ENCODE results near the gene HNRNPA1.
"Not testable (repeated sequence)": the region's sequence is repeated elsewhere in the genome, so short reads cannot be mapped to it uniquely, and the experiment has no call there.

The HNRNPA1 gene

GRCh38 chr12:54280468-54281260, at the start of gene HNRNPA1:
HNRNPA1 (plus strand) TSS chr12:54280726; CDS start chr12:54280808, 82 bp downstream.
- peak; percentile 86 for ATAC-seq
- TF ChIP-seq ZFP3 (CRISPR knock-in tag; IDR thresholded peaks at IDR 0.05), result no peak
- no peak for TF ChIP-seq CSRNP3 (CRISPR knock-in tag; IDR thresholded peaks at IDR 0.05)
- TF ChIP-seq ZC3H10 (CRISPR knock-in tag; IDR thresholded peaks at IDR 0.05), result no peak
- no peak for TF ChIP-seq ESRRG (CRISPR knock-in tag; IDR thresholded peaks at IDR 0.05)
- peak; percentile 10; the same call in 1 of the 2 replicates for TF ChIP-seq CREB5 (CRISPR knock-in tag; IDR thresholded peaks at IDR 0.05; ENCODE audit: low read depth)
- TF ChIP-seq TSHZ2 (CRISPR knock-in tag; IDR thresholded peaks at IDR 0.05), result 0 out of 2 replicates have a peak, but pooled peaks have one; percentile 33
- TF ChIP-seq TCF4 (CRISPR knock-in tag; IDR thresholded peaks at IDR 0.05; ENCODE audit: borderline replicate concordance), result no peak
- TF ChIP-seq TOX (CRISPR knock-in tag; IDR thresholded peaks at IDR 0.05; ENCODE audit: borderline replicate concordance), result no peak

- ATAC-seq, result not testable (repeated sequence)
Observed at GRCh38 chr12:54231269-54231668, 49.3 kb upstream of the HNRNPA1 start.

GRCh38 chr12:54232790-54233189, 47.7 kb upstream of the HNRNPA1 start:
- TF ChIP-seq TSHZ2 (CRISPR knock-in tag; IDR thresholded peaks at IDR 0.05), result no peak
- no peak for TF ChIP-seq ESRRG (CRISPR knock-in tag; IDR thresholded peaks at IDR 0.05)
- TF ChIP-seq CSRNP3 (CRISPR knock-in tag; IDR thresholded peaks at IDR 0.05), result no peak
- TF ChIP-seq ZNF565 (CRISPR knock-in tag; conservative IDR thresholded peaks at IDR 0.05; ENCODE audit: low read depth), result no peak
- TF ChIP-seq ISL1 (CRISPR knock-in tag; IDR thresholded peaks at IDR 0.05), result no peak
- no peak for TF ChIP-seq ZFP30 (CRISPR knock-in tag; IDR thresholded peaks at IDR 0.05)
- no peak for TF ChIP-seq TCF4 (CRISPR knock-in tag; IDR thresholded peaks at IDR 0.05; ENCODE audit: borderline replicate concordance)
- TF ChIP-seq POU6F1 (CRISPR knock-in tag; IDR thresholded peaks at IDR 0.05; ENCODE audit: borderline replicate concordance, low read depth), result no peak
- no peak for TF ChIP-seq CSDC2 (CRISPR knock-in tag; IDR thresholded peaks at IDR 0.05)
- no peak for TF ChIP-seq OSR1 (CRISPR knock-in tag; IDR thresholded peaks at IDR 0.05)
- no peak for TF ChIP-seq SNAI2 (CRISPR knock-in tag; IDR thresholded peaks at IDR 0.05)
- no peak for TF ChIP-seq ZFP3 (CRISPR knock-in tag; IDR thresholded peaks at IDR 0.05)
- no peak for TF ChIP-seq BACH2 (CRISPR knock-in tag; IDR thresholded peaks at IDR 0.05; ENCODE audit: borderline replicate concordance)
- no peak for TF ChIP-seq ZNF70 (CRISPR knock-in tag; IDR thresholded peaks at IDR 0.05)
- ATAC-seq, result peak; percentile 28; the same call in 2 of the 3 replicates

Data from SK-N-SH treated with all-trans-retinoic acid at 6 μM for 48 hours (cell line).